K562 (cell line): ENCODE measurements around the gene B4GALT1. TPM values are rescaled to one million over a fixed set of nuclear protein-coding genes. Genes with fewer than 3 reads are reported as not detected.

Experiments
- CCNT2 ChIP-seq: IDR thresholded peaks from 2 replicates; pipeline ENCODE4 v1.6.1; 2011; ENCODE audit warnings: borderline replicate concordance, low read depth, mild to moderate bottlenecking, moderate library complexity, mixed read lengths, low read length; ENCODE audit not compliant: insufficient read length; ENCODE audit errors: extremely low read depth
- CHD1 ChIP-seq: fragments of 200-600 bp; sonication (generic); IDR thresholded peaks from one replicate; pipeline ENCODE4 v1.6.1; 2012; ENCODE audit warnings: mild to moderate bottlenecking, moderate library complexity, low read length, inconsistent platforms
- COPS2 ChIP-seq: fragments of 450-650 bp; conservative IDR thresholded peaks from 2 replicates; pipeline ENCODE4 v1.6.1; 2016; ENCODE audit warnings: mild to moderate bottlenecking, moderate library complexity
- CTBP1 ChIP-seq: fragments of 450-650 bp; IDR thresholded peaks from 2 replicates; pipeline ENCODE4 v1.6.1; 2016; ENCODE audit warnings: borderline replicate concordance
- ELF4 ChIP-seq: fragments of 450-650 bp; formaldehyde crosslinking; IDR thresholded peaks from 2 replicates; pipeline ENCODE4 v1.4.0; 2022; ENCODE audit warnings: missing genetic modification characterization
- HDAC8 ChIP-seq: fragments of 450-650 bp; IDR thresholded peaks from 2 replicates; pipeline ENCODE4 v1.6.1; 2016; ENCODE audit warnings: mild to moderate bottlenecking, missing genetic modification characterization, moderate library complexity, missing compliant biosample characterization
- KLF13 ChIP-seq: fragments of 450-650 bp; IDR thresholded peaks from 2 replicates; pipeline ENCODE4 v1.6.1; 2016; ENCODE audit warnings: missing genetic modification characterization, low read depth, mild to moderate bottlenecking, missing compliant biosample characterization, moderate library complexity, borderline replicate concordance
- L3MBTL2 ChIP-seq: fragments of 450-650 bp; IDR thresholded peaks from 2 replicates; pipeline ENCODE4 v1.6.1; 2016; ENCODE audit warnings: mild to moderate bottlenecking, moderate library complexity
- POLR2G ChIP-seq: fragments of 200-400 bp; formaldehyde crosslinking; IDR thresholded peaks from 2 replicates; pipeline ENCODE4 v1.6.1; 2017; ENCODE audit warnings: low read depth, mild to moderate bottlenecking, antibody characterized with exemption, low read length, moderate library complexity
- PRMT5 ChIP-seq: sonication (generic); formaldehyde crosslinking; IDR thresholded peaks from 2 replicates; pipeline ENCODE4 v1.5.0; 2020; ENCODE audit warnings: missing genetic modification reagents
- RBM17 ChIP-seq: fragments of 200-400 bp; formaldehyde crosslinking; IDR thresholded peaks from 2 replicates; pipeline ENCODE4 v1.6.1; 2017; ENCODE audit warnings: low read depth, mild to moderate bottlenecking, low read length, borderline replicate concordance
- SAFB2 ChIP-seq: fragments of 200-400 bp; formaldehyde crosslinking; IDR thresholded peaks from 2 replicates; pipeline ENCODE4 v1.6.1; 2018; ENCODE audit warnings: borderline replicate concordance, low read length, low read depth, moderate library complexity; ENCODE audit not compliant: severe bottlenecking
- SMAD3 ChIP-seq: fragments of 450-650 bp; formaldehyde crosslinking; conservative IDR thresholded peaks from 2 replicates; pipeline ENCODE4 v1.4.0; 2020; ENCODE audit warnings: mild to moderate bottlenecking
- ZNF134 ChIP-seq: fragments of 250-450 bp; sonication (Bioruptor Pico); conservative IDR thresholded peaks from 2 replicates; pipeline ENCODE4 v1.4.0; 2020
- polyA plus RNA-seq, 8 experiments: library from polyadenylated mRNA; depleted of rRNA in 4 of 8; stranded (reverse) in 5 of 8; unstranded in 3 of 8; fragments of >200 nt; fragmentation: Nextera tagmentation in 2 of 8; fragmentation: Illumina TruSeq in 1 of 8; extraction: Ambion mirVana in 2 of 8; extraction: Trizol in 1 of 8; gene quantifications; 2 replicates each; pipeline versions ENCODE4 v1.2.1 to v1.2.3, GENCODE V29; 2011 to 2014; ENCODE audit warnings: inconsistent platforms in 1 of 8, missing spikeins in 1 of 8
- total RNA-seq, 7 experiments: library from RNA; depleted of rRNA in 6 of 7; stranded (reverse); fragments of >200 nt in 6 of 7; fragmentation: Illumina TruSeq in 2 of 7; extraction: Trizol in 2 of 7; gene quantifications; 2 replicates each; pipeline versions ENCODE4 v1.2.1 to v1.2.3, GENCODE V29; 2011 to 2021; ENCODE audit warnings: low replicate concordance in 1 of 7
- TF ChIP-seq, protein P1 (sequence below): sonication (generic); formaldehyde crosslinking; IDR thresholded peaks from 2 replicates; pipeline ENCODE4 v1.9.0; 2022; ENCODE audit warnings: mild to moderate bottlenecking, missing genetic modification reagents
- TF ChIP-seq, protein P2 (sequence below), 2 experiments: IDR thresholded peaks; 2 replicates each; pipeline ENCODE4 v1.6.1; 2011; ENCODE audit warnings: borderline replicate concordance in 1 of 2, control low read depth in 1 of 2, low read depth in 1 of 2, low read length in 1 of 2, mild to moderate bottlenecking in 1 of 2, mixed read lengths in 1 of 2, moderate library complexity in 1 of 2; ENCODE audit not compliant: insufficient read depth in 1 of 2, insufficient read length in 1 of 2, poor library complexity in 1 of 2, severe bottlenecking in 1 of 2; ENCODE audit errors: extremely low read depth in 1 of 2
- TF ChIP-seq, protein P3 (sequence below): fragments of 450-650 bp; IDR thresholded peaks from 2 replicates; pipeline ENCODE4 v1.6.1; 2016; ENCODE audit warnings: low read depth, mild to moderate bottlenecking, moderate library complexity
- TF ChIP-seq, protein P4 (sequence below): fragments of 250-450 bp; sonication (Bioruptor Pico); IDR thresholded peaks from 2 replicates; pipeline ENCODE4 v1.4.0; 2020; ENCODE audit warnings: borderline replicate concordance
- TF ChIP-seq, protein P5 (sequence below), 2 experiments: fragments of 250-450 bp in 1 of 2; fragments of 450-650 bp in 1 of 2; sonication (Bioruptor Pico) in 1 of 2; IDR thresholded peaks; 2 replicates each; pipeline versions ENCODE4 v1.6.1 to v1.8.0; 2016 to 2021; ENCODE audit warnings: mild to moderate bottlenecking in 2 of 2, moderate library complexity in 2 of 2, missing compliant biosample characterization in 1 of 2, missing genetic modification characterization in 1 of 2
- TF ChIP-seq, protein P6 (sequence below): fragments of 250-450 bp; sonication (Bioruptor Pico); IDR thresholded peaks from 2 replicates; pipeline ENCODE4 v1.8.0; 2021; ENCODE audit warnings: borderline replicate concordance, mild to moderate bottlenecking, moderate library complexity; ENCODE audit not compliant: poor library complexity, severe bottlenecking

The B4GALT1 gene
- total and polyA plus RNA-seq, 9 of the 15 experiments (the other 6 are each of a cell fraction or from before 2014, with no cell fraction given), result 4.1 to 26.8 (median 7.1) TPM

DNA sequence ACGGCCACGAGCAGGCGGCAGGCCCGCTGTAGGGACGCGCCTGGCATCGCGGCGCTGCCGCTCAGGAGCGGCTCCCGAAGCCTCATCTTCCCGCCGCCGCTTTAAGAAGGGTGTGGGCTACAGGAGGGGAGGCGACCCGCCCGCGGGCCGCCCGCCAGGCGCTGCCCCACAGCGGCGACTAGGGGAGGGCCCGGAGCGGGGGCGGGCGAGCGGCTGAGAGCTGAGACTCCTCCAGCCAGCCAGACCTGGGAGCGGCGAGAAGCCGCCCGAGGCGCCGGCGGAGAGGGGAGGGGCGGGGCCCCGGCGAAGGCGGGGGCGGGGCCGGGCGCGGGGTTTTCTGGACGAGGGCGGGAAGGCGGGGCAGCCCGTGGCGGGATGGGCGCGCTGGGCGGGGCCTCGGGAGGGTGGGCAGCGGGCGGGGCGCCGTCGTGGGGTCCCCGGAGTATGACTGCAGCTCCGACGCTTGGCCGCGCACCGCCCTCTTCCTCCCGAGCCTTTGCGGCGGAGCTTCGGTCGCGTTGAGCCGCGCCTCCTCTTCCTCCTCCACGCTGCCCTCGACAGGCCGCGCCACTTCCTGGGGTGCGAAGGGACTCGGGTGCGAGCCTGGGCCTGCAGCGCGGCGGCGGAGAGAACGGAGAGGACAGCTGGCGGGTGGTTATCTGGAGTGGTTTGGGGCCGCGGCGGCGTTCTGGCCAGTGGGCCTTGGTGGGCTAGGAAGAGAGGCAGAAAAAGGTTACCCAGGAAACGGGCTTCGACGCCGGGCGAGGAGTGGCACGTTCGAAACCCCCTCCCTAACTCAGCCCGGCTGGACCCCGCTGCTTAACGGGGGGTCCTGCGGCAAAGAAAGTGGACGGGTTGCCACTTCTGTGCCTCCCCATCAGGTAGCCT, at the start of gene B4GALT1 (continued):
- TF ChIP-seq CHD1 (peak; percentile 47), KLF13 (tag) (no peak), COPS2 (no peak), CCNT2 (peak; percentile 80), CTBP1 (0 out of 2 replicates have a peak, but pooled peaks have one; percentile 38), HDAC8 (tag) (0 out of 2 replicates have a peak, but pooled peaks have one; percentile 46), SAFB2 (no peak), L3MBTL2 (peak; percentile 93), POLR2G (peak; percentile 87), SMAD3 (CRISPR knock-in tag) (0 out of 2 replicates have a peak, but pooled peaks have one; percentile 28), RBM17 (no peak), ZNF134 (CRISPR knock-in tag) (no peak), ELF4 (CRISPR knock-in tag) (peak; percentile 35; the same call in 1 of the 2 replicates), PRMT5 (CRISPR knock-in tag) (no peak)
- TF ChIP-seq, protein P1, sequence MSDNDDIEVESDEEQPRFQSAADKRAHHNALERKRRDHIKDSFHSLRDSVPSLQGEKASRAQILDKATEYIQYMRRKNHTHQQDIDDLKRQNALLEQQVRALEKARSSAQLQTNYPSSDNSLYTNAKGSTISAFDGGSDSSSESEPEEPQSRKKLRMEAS, result peak; percentile 44
- TF ChIP-seq, protein P2, sequence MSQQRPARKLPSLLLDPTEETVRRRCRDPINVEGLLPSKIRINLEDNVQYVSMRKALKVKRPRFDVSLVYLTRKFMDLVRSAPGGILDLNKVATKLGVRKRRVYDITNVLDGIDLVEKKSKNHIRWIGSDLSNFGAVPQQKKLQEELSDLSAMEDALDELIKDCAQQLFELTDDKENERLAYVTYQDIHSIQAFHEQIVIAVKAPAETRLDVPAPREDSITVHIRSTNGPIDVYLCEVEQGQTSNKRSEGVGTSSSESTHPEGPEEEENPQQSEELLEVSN (IDR thresholded peaks at IDR 0.05; ENCODE audit: borderline replicate concordance in 1 of 2, extremely low read depth in 1 of 2, insufficient read depth in 1 of 2, insufficient read length in 1 of 2, low read depth in 1 of 2, low read length in 1 of 2, poor library complexity in 1 of 2, severe bottlenecking in 1 of 2), result peak; percentile 69 to 88
- TF ChIP-seq, protein P3, sequence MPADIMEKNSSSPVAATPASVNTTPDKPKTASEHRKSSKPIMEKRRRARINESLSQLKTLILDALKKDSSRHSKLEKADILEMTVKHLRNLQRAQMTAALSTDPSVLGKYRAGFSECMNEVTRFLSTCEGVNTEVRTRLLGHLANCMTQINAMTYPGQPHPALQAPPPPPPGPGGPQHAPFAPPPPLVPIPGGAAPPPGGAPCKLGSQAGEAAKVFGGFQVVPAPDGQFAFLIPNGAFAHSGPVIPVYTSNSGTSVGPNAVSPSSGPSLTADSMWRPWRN, result no peak
- TF ChIP-seq, protein P4, sequence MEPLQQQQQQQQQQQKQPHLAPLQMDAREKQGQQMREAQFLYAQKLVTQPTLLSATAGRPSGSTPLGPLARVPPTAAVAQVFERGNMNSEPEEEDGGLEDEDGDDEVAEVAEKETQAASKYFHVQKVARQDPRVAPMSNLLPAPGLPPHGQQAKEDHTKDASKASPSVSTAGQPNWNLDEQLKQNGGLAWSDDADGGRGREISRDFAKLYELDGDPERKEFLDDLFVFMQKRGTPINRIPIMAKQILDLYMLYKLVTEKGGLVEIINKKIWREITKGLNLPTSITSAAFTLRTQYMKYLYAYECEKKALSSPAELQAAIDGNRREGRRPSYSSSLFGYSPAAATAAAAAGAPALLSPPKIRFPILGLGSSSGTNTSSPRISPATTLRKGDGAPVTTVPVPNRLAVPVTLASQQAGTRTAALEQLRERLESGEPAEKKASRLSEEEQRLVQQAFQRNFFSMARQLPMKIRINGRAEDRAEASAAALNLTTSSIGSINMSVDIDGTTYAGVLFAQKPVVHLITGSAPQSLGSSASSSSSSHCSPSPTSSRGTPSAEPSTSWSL (CRISPR knock-in tag), result no peak
- TF ChIP-seq, protein P5, sequence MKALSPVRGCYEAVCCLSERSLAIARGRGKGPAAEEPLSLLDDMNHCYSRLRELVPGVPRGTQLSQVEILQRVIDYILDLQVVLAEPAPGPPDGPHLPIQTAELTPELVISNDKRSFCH (CRISPR knock-in tag; IDR thresholded peaks at IDR 0.05), result no peak
- TF ChIP-seq, protein P5 (tag; IDR thresholded peaks at IDR 0.05), result 0 out of 2 replicates have a peak, but pooled peaks have one; percentile 44
- TF ChIP-seq, protein P6, sequence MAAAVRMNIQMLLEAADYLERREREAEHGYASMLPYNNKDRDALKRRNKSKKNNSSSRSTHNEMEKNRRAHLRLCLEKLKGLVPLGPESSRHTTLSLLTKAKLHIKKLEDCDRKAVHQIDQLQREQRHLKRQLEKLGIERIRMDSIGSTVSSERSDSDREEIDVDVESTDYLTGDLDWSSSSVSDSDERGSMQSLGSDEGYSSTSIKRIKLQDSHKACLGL, result no peak
